ENCODE data around the gene PTPRZ1. TPM values are rescaled to one million over a fixed set of nuclear protein-coding genes. Genes with fewer than 3 reads are reported as not detected.

PTPRZ1 gene
- total RNA-seq, 3 donors from 2014 or later: 0.49 to 9.1 (median 0.67) TPM

DNA sequence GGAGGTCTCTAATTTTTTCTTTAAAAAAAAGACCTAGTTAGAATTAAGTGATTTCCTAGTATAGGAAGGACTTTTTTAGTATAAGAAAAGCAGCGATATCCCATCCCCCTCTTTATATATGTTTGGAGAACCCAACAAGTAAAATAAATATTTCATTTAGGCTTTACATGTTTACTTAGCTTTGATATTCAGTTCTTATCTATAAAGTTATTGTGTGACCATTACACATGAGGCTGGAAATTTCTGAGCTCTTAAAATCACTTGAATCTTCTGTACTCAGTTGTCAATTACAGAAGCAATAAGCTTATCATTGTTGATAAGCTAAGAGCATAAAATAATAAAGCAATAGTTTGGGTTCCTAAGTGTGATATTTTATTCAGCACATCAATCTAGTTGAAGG is 181.4 kb downstream of the PTPRZ1 start:
- Histone ChIP-seq H3K9me3 (no peaks in the 10 kb centered on the region), H3K36me3 (ENCODE audit: low read depth) (no peaks in the 10 kb centered on the region), H3K4me3 (no peak overlapping the region), H3K4me1 (ENCODE audit: low read depth) (no peaks in the 10 kb centered on the region)
- ATAC-seq (no peak), DNase-seq (no peak)
- TF ChIP-seq CTCF (IDR thresholded peaks at IDR 0.05): no peak
- intact Hi-C loops (cut with DNase I, micrococcal nuclease): no loop called here

DNA sequence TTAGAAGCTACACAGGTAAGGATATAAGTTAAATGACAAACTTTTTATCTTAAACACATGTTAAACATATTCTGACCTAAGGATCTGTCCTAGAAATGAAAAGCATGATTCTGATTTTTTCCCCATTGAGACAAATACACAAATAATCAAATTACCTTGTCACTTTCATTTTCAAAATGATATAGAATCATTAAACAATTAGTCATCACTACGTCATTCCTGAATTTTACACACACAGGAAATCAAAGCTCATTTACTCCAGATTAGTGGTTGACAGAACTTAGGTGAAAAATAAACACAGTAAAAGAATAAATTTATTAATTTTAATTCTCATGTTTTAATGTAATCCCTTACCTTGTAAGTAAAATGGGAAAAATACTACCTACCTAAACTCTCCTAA is 182.1 kb downstream of the PTPRZ1 start:
- no peak overlapping the region for H3K4me3 ChIP-seq
- intact Hi-C loops (cut with DNase I, micrococcal nuclease): no loop called here
- DNase-seq (no peak), ATAC-seq (no peak)
- H3K9me3 ChIP-seq: no peaks in the 10 kb centered on the region
- TF ChIP-seq CTCF (IDR thresholded peaks at IDR 0.05): no peak
- H3K36me3 ChIP-seq (ENCODE audit: low read depth): no peaks in the 10 kb centered on the region
- no peaks in the 10 kb centered on the region for H3K4me1 ChIP-seq (ENCODE audit: low read depth)

DNA sequence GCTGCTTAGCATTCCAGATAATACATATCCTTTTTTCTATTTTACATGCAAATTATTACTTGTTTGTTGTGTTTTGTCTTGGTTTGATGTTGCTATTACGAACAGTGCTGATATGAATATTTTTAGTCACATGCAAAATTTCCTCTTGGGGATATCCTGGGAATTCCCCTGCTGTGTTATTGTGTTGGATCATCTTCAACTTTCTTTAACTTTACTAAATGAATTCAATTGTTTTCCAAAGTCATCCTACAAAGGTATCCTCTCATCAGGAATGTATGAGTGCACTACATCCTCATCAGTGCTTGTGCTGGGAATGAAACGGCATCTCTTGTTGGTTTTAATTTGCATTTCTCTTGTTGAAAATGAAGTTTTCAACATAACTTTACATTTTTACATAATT is 184.0 kb downstream of the PTPRZ1 start:
- no peaks in the 10 kb centered on the region for H3K9me3 ChIP-seq
- H3K36me3 ChIP-seq (ENCODE audit: low read depth): no peaks in the 10 kb centered on the region
- no peak overlapping the region for H3K4me3 ChIP-seq
- DNase-seq (no peak), ATAC-seq (no peak)
- H3K4me1 ChIP-seq (ENCODE audit: low read depth): no peaks in the 10 kb centered on the region
- TF ChIP-seq CTCF (IDR thresholded peaks at IDR 0.05): no peak
- intact Hi-C loops (cut with DNase I, micrococcal nuclease): no loop called here

GRCh38 chr7:122059542-122059941 is 186.6 kb downstream of the PTPRZ1 start:
- ATAC-seq (no peak), DNase-seq (no peak)
- H3K36me3 ChIP-seq (ENCODE audit: low read depth): no peaks in the 10 kb centered on the region
- intact Hi-C loops (cut with DNase I, micrococcal nuclease): no loop called here
- H3K4me3 ChIP-seq: no peak overlapping the region
- no peak for TF ChIP-seq CTCF (IDR thresholded peaks at IDR 0.05)
- no peaks in the 10 kb centered on the region for H3K4me1 ChIP-seq (ENCODE audit: low read depth)
- no peaks in the 10 kb centered on the region for H3K9me3 ChIP-seq

DNA sequence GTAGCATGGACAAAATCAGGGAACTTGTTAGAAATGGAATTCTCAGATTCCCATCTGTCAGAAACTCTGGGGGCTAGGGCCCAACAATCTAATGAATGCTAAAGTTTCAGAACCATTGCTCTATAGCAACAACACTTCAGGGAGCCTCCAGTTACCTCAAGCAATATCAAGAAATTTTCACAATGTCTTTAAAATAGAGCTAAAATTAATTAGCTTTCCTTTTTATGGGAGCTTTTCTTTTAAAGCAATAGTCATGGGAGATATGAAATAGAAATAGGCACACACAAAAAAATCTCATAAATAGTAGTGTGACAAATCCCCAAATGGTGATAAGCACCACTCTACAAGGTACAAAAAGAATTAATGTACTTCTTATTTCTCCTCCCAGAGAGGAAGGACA is 190.2 kb downstream of the PTPRZ1 start:
- H3K4me1 ChIP-seq (ENCODE audit: low read depth): no peaks in the 10 kb centered on the region
- DNase-seq (no peak), ATAC-seq (no peak)
- TF ChIP-seq CTCF (IDR thresholded peaks at IDR 0.05): no peak
- intact Hi-C loops (cut with DNase I, micrococcal nuclease): no loop called here
- H3K9me3 ChIP-seq: no peaks in the 10 kb centered on the region
- H3K4me3 ChIP-seq: no peak overlapping the region
- H3K36me3 ChIP-seq (ENCODE audit: low read depth): no peaks in the 10 kb centered on the region

DNA sequence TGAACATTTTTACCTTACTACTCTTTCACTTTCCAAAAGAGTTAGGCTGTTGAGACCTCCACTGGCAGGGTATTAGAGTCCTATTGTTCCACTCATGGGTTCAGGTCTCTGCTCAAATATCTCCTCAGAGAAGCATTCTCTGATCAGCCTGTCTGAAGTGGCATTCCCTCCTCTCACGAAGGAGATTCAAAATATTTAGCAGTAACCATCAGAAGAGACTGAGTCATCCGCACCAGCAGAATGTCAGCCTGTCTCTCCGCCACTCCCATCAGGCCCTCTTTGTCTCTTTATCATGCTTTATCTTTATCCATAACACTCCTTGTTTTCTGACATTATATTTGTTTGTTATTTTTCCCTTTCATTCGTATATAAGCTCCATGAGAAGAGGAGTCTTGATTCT is 192.0 kb downstream of the PTPRZ1 start:
- ATAC-seq: no peak
- no peak for TF ChIP-seq CTCF (IDR thresholded peaks at IDR 0.05)
- Histone ChIP-seq H3K4me1 (ENCODE audit: low read depth) (no peaks in the 10 kb centered on the region), H3K36me3 (ENCODE audit: low read depth) (no peaks in the 10 kb centered on the region), H3K4me3 (no peak overlapping the region), H3K9me3 (no peaks in the 10 kb centered on the region)
- intact Hi-C loops (cut with DNase I, micrococcal nuclease): no loop called here
- DNase-seq: no peak
